Smooth muscle cell (in vitro differentiated cells): ENCODE data around the gene SMNDC1. TPM values are rescaled to one million over a fixed set of nuclear protein-coding genes. Genes with fewer than 3 reads are reported as not detected.
"Not testable (repeated sequence)": the region's sequence is repeated elsewhere in the genome, so short reads cannot be mapped to it uniquely, and the experiment has no call there.

ENCODE experiments used
- DNase-seq: peaks from one replicate; lab custom pipeline; 2025; ENCODE audit not compliant: unreplicated experiment; lab: John Stamatoyannopoulos, UW
- H2AFZ ChIP-seq: fragments of 200-600 bp; sonication (generic); 2 replicates; pipeline ENCODE4 v1.6.0; 2016; ENCODE audit warnings: antibody characterized with exemption, low read depth, mild to moderate bottlenecking
- H3F3A ChIP-seq: fragments of 200-600 bp; sonication (generic); 2 replicates; pipeline ENCODE4 v1.6.0; 2017; ENCODE audit warnings: antibody characterized with exemption, low read depth
- H3K27ac ChIP-seq: fragments of 200-600 bp; sonication (generic); 2 replicates; pipeline ENCODE4 v1.5.1; 2016; ENCODE audit warnings: low read depth, mild to moderate bottlenecking
- H3K27me3 ChIP-seq: fragments of 200-600 bp; sonication (generic); 2 replicates; pipeline ENCODE4 v1.6.1; 2016; ENCODE audit warnings: low read depth, mild to moderate bottlenecking
- H3K36me3 ChIP-seq: fragments of 200-600 bp; sonication (generic); 2 replicates; pipeline ENCODE4 v1.5.1; 2016; ENCODE audit warnings: low read depth
- H3K4me1 ChIP-seq: fragments of 200-600 bp; sonication (generic); 2 replicates; pipeline ENCODE4 v1.5.1; 2016; ENCODE audit warnings: low read depth
- H3K4me2 ChIP-seq: fragments of 200-600 bp; sonication (generic); 2 replicates; pipeline ENCODE4 v1.6.0; 2016; ENCODE audit warnings: mild to moderate bottlenecking
- H3K4me3 ChIP-seq: fragments of 200-600 bp; sonication (generic); 2 replicates; pipeline ENCODE4 v1.5.1; 2016; ENCODE audit warnings: mild to moderate bottlenecking
- H3K79me2 ChIP-seq: fragments of 200-600 bp; sonication (generic); 2 replicates; pipeline ENCODE4 v1.6.0; 2016; ENCODE audit warnings: low read depth, mild to moderate bottlenecking
- H3K9ac ChIP-seq: fragments of 200-600 bp; sonication (generic); 2 replicates; pipeline ENCODE4 v1.6.0; 2016; ENCODE audit warnings: low read depth
- H3K9me3 ChIP-seq: fragments of 200-600 bp; sonication (generic); replicated peaks from 2 replicates; pipeline ENCODE4 v1.5.1; 2016; ENCODE audit warnings: low read depth
- H4K20me1 ChIP-seq: fragments of 200-600 bp; sonication (generic); 2 replicates; pipeline ENCODE4 v1.6.0; 2016; ENCODE audit warnings: low read depth
- CTCF ChIP-seq: fragments of 200-600 bp; sonication (generic); IDR thresholded peaks from 2 replicates; pipeline ENCODE4 v1.5.1; 2017; ENCODE audit warnings: borderline replicate concordance, mild to moderate bottlenecking, antibody characterized with exemption; ENCODE audit not compliant: insufficient read depth, poor library complexity, severe bottlenecking
- WGBS: methylation state at CpG from one replicate; pipeline ENCODE4 v1.1.7; 2016; ENCODE audit warnings: low lambda C conversion rate; 5-methylcytosine and 5-hydroxymethylcytosine counted together
- polyA plus RNA-seq: library from polyadenylated mRNA; unstranded; fragments of >200 nt; fragmentation: Nextera tagmentation; extraction: Ambion mirVana; gene quantifications from 2 replicates; pipeline ENCODE4 v1.2.1, GENCODE V29; 2016
- total RNA-seq: library from RNA; depleted of rRNA; stranded (reverse); fragments of >200 nt; gene quantifications from 2 replicates; pipeline ENCODE4 v1.2.3, GENCODE V29; 2014

Gene SMNDC1
- total and polyA plus RNA-seq, 2 experiments from 2014 or later, result 17.7 to 22.2 TPM

- Histone ChIP-seq H2AFZ (no peak overlapping the region), H3K79me2 (no peaks in the 10 kb centered on the region), H3K4me2 (no peak overlapping the region), H3K27me3 (peaks cover 3% of the 10 kb centered on the region), H3K9me3 (no peaks in the 10 kb centered on the region), H3F3A (no peaks in the 10 kb centered on the region), H3K9ac (no peak overlapping the region), H4K20me1 (no peaks in the 10 kb centered on the region), H3K4me3 (no peak overlapping the region), H3K36me3 (no peaks in the 10 kb centered on the region), H3K27ac (no peak overlapping the region), H3K4me1 (peaks cover 17% of the 10 kb centered on the region)
- no peak for DNase-seq
- 80% methylated on average over 7 of the region's 7 CpGs for WGBS
- TF ChIP-seq CTCF, result no peak
Observed at GRCh38 chr10:110335314-110336064, 30.8 kb upstream of the SMNDC1 start.

GRCh38 chr10:110334061-110334656, 29.4 kb upstream of the SMNDC1 start:
- H3K9ac ChIP-seq, result no peak overlapping the region
- H3K27ac ChIP-seq, result no peak overlapping the region
- DNase-seq, result no peak
- peaks cover 3% of the 10 kb centered on the region for H3K27me3 ChIP-seq
- no peaks in the 10 kb centered on the region for H3K36me3 ChIP-seq
- H2AFZ ChIP-seq, result no peak overlapping the region
- H3F3A ChIP-seq, result no peaks in the 10 kb centered on the region
- H3K9me3 ChIP-seq, result no peaks in the 10 kb centered on the region
- H3K4me3 ChIP-seq, result no peak overlapping the region
- peaks cover 17% of the 10 kb centered on the region for H3K4me1 ChIP-seq
- no peak overlapping the region for H3K4me2 ChIP-seq
- H4K20me1 ChIP-seq, result no peaks in the 10 kb centered on the region
- TF ChIP-seq CTCF, result no peak
- WGBS, result 96% methylated on average over 5 of the region's 5 CpGs
- H3K79me2 ChIP-seq, result no peaks in the 10 kb centered on the region

- not testable (repeated sequence) for H3K9me3 ChIP-seq, H2AFZ ChIP-seq, H4K20me1 ChIP-seq, H3K4me1 ChIP-seq, H3K9ac ChIP-seq, H3K27me3 ChIP-seq, H3K4me2 ChIP-seq, H3K36me3 ChIP-seq, H3K79me2 ChIP-seq, H3K27ac ChIP-seq, H3F3A ChIP-seq, DNase-seq, H3K4me3 ChIP-seq
- WGBS, result 97% methylated on average over 32 of the region's 32 CpGs
Observed at GRCh38 chr10:110331226-110331795, 26.6 kb upstream of the SMNDC1 start.

GRCh38 chr10:110330675-110331074, 26.0 kb upstream of the SMNDC1 start:
- Histone ChIP-seq H3K4me1 (peaks cover under 1% of the 10 kb centered on the region), H3K9ac (no peak overlapping the region), H3K27ac (no peak overlapping the region), H3K9me3 (no peaks in the 10 kb centered on the region), H3K27me3 (no peaks in the 10 kb centered on the region), H3F3A (no peaks in the 10 kb centered on the region), H3K4me2 (no peak overlapping the region), H3K79me2 (no peaks in the 10 kb centered on the region), H3K4me3 (no peak overlapping the region), H2AFZ (no peak overlapping the region), H3K36me3 (no peaks in the 10 kb centered on the region), H4K20me1 (no peaks in the 10 kb centered on the region)
- TF ChIP-seq CTCF, result no peak
- no peak for DNase-seq
- WGBS, result 93% methylated on average over 6 of the region's 6 CpGs
